Measurements from ENCODE around the gene P3H1. TPM values are rescaled to one million over a fixed set of nuclear protein-coding genes. Genes with fewer than 3 reads are reported as not detected.
A peak's percentile ranks its signal among the peaks of the same experiment; 100 is the strongest.
"Not testable (repeated sequence)": the region's sequence is repeated elsewhere in the genome, so short reads cannot be mapped to it uniquely, and the experiment has no call there.

Gene P3H1
- total RNA-seq, 1 experiment from 2014 or later, result 32.9 TPM

GRCh38 chr1:42723511-42723910, 43.3 kb downstream of the P3H1 start:
- ChIA-PET POLR2A (interaction anchor here (0.6 kb wide), 1 partner anchor 40 kb away, joined by 4 read pairs; no protein-coding TSS in a partner anchor), CTCF (no interaction called here)

GRCh38 chr1:42722403-42722802, 44.4 kb downstream of the P3H1 start:
- H2AFZ ChIP-seq (ENCODE audit: low read depth, low read length, poor library complexity, severe bottlenecking); H3K4me3 ChIP-seq (replicated peaks in 1 of 2; ENCODE audit: low read depth in 1 of 2, low read length in 2 of 2); RAD21 ChIA-PET (ENCODE audit: low non-redundant PET in 1 of 2, low total read pairs in 2 of 2, uncharacterized antibody in 2 of 2, unreplicated experiment in 2 of 2); H3K9ac ChIP-seq (ENCODE audit: low read length); H3K27ac ChIP-seq (ENCODE audit: low read depth, low read length); H3K9me2 ChIP-seq (ENCODE audit: insufficient read depth); H3K36me3 ChIP-seq (ENCODE audit: control insufficient read depth in 1 of 2, insufficient read depth in 2 of 2, low read length in 2 of 2); DNase-seq (ENCODE audit: low read depth, low spot score); BruUV-seq (replicated peaks); H3K9me3 ChIP-seq (ENCODE audit: control insufficient read depth in 1 of 2, insufficient read depth in 1 of 2, low read depth in 1 of 2, low read length in 2 of 2); intact Hi-C loops (cut with micrococcal nuclease); H3K4me1 ChIP-seq (ENCODE audit: control insufficient read depth in 1 of 2, insufficient read depth in 2 of 2, low read length in 2 of 2); H3K4me2 ChIP-seq (ENCODE audit: low read length); H3K27me3 ChIP-seq (ENCODE audit: insufficient read depth, low read length); H3K79me2 ChIP-seq (ENCODE audit: insufficient read depth, low read length); ATAC-seq; H4K20me1 ChIP-seq (ENCODE audit: insufficient read depth); CTCF ChIA-PET; POLR2A ChIA-PET: not testable (repeated sequence)

More at GRCh38 chr1:42723511-42723910, 43.3 kb downstream of the P3H1 start:
- Histone ChIP-seq H3K36me3 (ENCODE audit: control insufficient read depth in 1 of 2, insufficient read depth in 2 of 2, low read length in 2 of 2) (no peaks in the 10 kb centered on the region), H3K9ac (ENCODE audit: low read length) (no peak overlapping the region), H3K9me2 (ENCODE audit: insufficient read depth) (no peaks in the 10 kb centered on the region), H3K4me3 (replicated peaks in 1 of 2; ENCODE audit: low read depth in 1 of 2, low read length in 2 of 2) (no peak overlapping the region), H3K9me3 (ENCODE audit: control insufficient read depth in 1 of 2, insufficient read depth in 1 of 2, low read depth in 1 of 2, low read length in 2 of 2) (no peaks in the 10 kb centered on the region), H3K27me3 (ENCODE audit: insufficient read depth, low read length) (no peaks in the 10 kb centered on the region), H3K4me1 (ENCODE audit: control insufficient read depth in 1 of 2, insufficient read depth in 2 of 2, low read length in 2 of 2) (peaks cover 0 to 4% of the 10 kb centered on the region in 2 experiments; a peak in 1 of 4 replicates), H4K20me1 (ENCODE audit: insufficient read depth) (no peaks in the 10 kb centered on the region), H2AFZ (ENCODE audit: low read depth, low read length, poor library complexity, severe bottlenecking) (no peak overlapping the region), H3K4me2 (ENCODE audit: low read length) (no peak overlapping the region), H3K79me2 (ENCODE audit: insufficient read depth, low read length) (no peaks in the 10 kb centered on the region), H3K27ac (ENCODE audit: low read depth, low read length) (no peak overlapping the region)
- DNase-seq (ENCODE audit: low read depth, low spot score) (no peak), ATAC-seq (peak; percentile 40; the same call in 1 of the 2 replicates)
- no TSS peak for BruUV-seq (replicated peaks)
- TF ChIP-seq ZNF274 (IDR thresholded peaks at IDR 0.05; ENCODE audit: low read depth, low read length), result no peak
- no peak for TF ChIP-seq CEBPB (IDR thresholded peaks at IDR 0.05; ENCODE audit: low read depth)
- TF ChIP-seq ELF1 (IDR thresholded peaks at IDR 0.05; ENCODE audit: borderline replicate concordance, low read depth), result no peak
- no peak for TF ChIP-seq RAD21 (IDR thresholded peaks at IDR 0.05; ENCODE audit: low read depth)
- no peak for TF ChIP-seq EGR1 (IDR thresholded peaks at IDR 0.05; ENCODE audit: low read depth)
- TF ChIP-seq EZH2 (IDR thresholded peaks at IDR 0.05), result no peak
- TF ChIP-seq REST (IDR thresholded peaks at IDR 0.05; ENCODE audit: low read depth), result no peak
- no peak for TF ChIP-seq POLR2A (IDR thresholded peaks at IDR 0.05; ENCODE audit: borderline replicate concordance, extremely low read depth, insufficient read depth, insufficient read length)
- TF ChIP-seq, protein P1, sequence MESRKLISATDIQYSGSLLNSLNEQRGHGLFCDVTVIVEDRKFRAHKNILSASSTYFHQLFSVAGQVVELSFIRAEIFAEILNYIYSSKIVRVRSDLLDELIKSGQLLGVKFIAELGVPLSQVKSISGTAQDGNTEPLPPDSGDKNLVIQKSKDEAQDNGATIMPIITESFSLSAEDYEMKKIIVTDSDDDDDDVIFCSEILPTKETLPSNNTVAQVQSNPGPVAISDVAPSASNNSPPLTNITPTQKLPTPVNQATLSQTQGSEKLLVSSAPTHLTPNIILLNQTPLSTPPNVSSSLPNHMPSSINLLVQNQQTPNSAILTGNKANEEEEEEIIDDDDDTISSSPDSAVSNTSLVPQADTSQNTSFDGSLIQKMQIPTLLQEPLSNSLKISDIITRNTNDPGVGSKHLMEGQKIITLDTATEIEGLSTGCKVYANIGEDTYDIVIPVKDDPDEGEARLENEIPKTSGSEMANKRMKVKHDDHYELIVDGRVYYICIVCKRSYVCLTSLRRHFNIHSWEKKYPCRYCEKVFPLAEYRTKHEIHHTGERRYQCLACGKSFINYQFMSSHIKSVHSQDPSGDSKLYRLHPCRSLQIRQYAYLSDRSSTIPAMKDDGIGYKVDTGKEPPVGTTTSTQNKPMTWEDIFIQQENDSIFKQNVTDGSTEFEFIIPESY (IDR thresholded peaks at IDR 0.05; ENCODE audit: extremely low read depth, insufficient replicate concordance, low read length), result no peak
- TF ChIP-seq FOSL1 (IDR thresholded peaks at IDR 0.05; ENCODE audit: low read depth), result no peak
- TF ChIP-seq, protein P2, sequence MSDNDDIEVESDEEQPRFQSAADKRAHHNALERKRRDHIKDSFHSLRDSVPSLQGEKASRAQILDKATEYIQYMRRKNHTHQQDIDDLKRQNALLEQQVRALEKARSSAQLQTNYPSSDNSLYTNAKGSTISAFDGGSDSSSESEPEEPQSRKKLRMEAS (IDR thresholded peaks at IDR 0.05), result no peak
- no peak for TF ChIP-seq POLR2AphosphoS5 (IDR thresholded peaks at IDR 0.05; ENCODE audit: low read depth, low read length)
- TF ChIP-seq ZFX (IDR thresholded peaks at IDR 0.05), result no peak
- intact Hi-C loops (cut with micrococcal nuclease), result no loop called here
- RAD21 ChIA-PET (ENCODE audit: low non-redundant PET in 1 of 2, low total read pairs in 2 of 2, uncharacterized antibody in 2 of 2, unreplicated experiment in 2 of 2), result no interaction called here

All from HCT116 (cell line).